Measurements from ENCODE around the gene PNN.
A peak's percentile ranks its signal among the peaks of the same experiment; 100 is the strongest.
"Not testable (repeated sequence)": the region's sequence is repeated elsewhere in the genome, so short reads cannot be mapped to it uniquely, and the experiment has no call there.

The PNN gene

DNA sequence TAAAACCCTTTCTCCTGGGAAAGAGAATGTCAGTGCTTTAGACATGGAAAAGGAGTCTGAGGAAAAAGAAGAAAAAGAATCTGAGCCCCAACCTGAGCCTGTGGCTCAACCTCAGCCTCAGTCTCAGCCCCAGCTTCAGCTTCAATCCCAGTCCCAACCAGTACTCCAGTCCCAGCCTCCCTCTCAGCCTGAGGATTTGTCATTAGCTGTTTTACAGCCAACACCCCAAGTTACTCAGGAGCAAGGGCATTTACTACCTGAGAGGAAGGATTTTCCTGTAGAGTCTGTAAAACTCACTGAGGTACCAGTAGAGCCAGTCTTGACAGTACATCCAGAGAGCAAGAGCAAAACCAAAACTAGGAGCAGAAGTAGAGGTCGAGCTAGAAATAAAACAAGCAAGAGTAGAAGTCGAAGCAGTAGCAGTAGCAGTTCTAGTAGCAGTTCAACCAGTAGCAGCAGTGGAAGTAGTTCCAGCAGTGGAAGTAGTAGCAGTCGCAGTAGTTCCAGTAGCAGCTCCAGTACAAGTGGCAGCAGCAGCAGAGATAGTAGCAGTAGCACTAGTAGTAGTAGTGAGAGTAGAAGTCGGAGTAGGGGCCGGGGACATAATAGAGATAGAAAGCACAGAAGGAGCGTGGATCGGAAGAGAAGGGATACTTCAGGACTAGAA is 6.1 kb downstream of the PNN start:
- no peak for DNase-seq

DNA sequence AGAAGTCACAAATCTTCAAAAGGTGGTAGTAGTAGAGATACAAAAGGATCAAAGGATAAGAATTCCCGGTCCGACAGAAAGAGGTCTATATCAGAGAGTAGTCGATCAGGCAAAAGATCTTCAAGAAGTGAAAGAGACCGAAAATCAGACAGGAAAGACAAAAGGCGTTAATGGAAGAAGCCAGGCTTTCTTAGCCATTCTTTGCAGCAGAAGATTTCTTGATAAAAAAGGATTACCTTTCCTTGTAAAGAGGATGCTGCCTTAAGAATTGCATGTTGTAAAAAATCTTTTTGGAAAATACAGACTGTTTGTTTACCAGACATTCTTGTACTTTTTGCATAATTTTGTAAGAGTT is 6.6 kb downstream of the PNN start:
- DNase-seq = no peak

DNA sequence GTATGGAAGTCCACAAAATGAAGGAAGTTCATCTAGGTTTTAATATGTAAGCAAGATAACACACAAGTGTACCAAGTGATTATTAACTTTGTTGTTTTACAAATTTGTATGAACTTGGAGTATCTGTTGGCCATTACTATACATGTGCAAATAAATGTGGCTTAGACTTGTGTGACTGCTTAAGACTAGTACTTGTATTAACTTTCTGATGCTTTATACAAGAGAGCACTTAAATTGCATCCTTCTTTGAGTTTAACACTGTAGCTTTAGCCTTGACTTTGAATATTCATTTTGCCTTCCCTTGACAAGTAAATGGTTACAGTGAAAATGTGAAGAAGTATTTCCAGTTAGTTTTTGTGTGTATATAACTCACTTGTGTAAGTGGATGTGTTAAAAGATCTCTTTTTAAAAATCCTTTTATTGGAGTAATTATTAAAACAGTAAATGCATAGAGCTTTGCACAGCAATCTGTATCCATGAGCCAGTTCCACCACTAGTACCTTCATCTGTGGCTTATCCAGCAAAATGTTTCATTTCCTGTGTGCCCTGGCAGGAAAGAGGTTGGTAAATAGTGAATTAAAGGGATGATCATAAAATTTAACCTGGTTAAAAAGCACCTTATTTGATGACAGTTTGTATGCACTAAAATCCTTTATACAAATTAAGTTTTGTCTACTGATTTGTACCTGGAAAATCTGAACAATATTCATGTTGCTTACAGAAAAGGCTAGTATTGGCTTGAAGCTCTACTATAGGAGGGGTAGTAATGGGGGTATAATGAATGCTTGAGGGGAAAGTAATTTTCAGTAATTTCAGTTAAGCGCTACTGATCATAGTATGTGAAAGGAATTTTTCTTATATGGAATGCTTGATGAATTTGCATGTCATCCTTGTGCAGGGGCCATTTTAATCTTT is 8.0 kb downstream of the PNN start:
- no peak for DNase-seq

DNA sequence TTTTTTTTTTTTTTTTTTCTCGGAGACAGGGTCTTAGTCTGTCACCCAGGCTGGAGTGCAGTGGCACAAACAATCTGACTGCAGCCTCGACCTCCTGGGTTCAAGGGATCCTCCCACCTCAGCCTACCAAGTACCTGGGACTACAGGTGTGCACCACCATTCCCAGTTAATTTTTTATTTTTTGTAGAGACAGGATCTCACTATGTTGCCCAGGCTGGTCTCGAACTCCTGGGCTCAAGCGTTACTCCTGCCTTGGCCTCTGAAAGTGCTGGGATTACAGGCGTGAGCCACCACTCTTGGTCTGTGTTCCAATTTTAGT is 8.6 kb downstream of the PNN start:
- DNase-seq = not testable (repeated sequence)

DNA sequence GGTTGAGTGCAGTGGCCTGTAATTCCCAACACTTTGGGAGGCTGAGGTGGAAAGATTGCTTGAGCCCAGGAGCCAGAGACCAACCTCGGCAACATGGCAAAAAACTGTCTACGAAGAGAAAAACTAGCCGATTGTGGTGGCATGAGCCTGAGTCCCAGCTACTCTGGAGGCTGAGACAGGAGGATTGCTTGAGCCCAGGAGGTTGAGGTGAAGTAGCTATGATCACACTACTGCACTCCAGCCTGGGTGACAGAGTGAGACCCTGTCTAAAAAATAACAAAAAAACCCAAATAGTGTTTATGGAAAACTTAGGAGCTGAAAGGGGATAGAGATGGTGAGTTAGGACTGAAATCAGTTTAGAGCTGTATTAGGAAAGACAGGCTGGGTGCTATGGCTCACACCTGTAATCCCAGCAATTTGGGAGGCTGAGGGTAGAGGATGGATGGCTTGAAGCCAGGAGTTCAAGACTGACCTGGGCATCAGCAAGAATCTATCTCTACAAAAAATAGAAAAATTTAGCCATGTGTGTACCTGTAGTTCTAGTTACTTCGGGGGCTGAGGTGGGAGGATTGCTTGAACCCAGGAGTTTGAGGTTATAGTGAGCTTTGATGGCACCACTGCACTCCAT is 9.7 kb downstream of the PNN start:
- no peak for DNase-seq

DNA sequence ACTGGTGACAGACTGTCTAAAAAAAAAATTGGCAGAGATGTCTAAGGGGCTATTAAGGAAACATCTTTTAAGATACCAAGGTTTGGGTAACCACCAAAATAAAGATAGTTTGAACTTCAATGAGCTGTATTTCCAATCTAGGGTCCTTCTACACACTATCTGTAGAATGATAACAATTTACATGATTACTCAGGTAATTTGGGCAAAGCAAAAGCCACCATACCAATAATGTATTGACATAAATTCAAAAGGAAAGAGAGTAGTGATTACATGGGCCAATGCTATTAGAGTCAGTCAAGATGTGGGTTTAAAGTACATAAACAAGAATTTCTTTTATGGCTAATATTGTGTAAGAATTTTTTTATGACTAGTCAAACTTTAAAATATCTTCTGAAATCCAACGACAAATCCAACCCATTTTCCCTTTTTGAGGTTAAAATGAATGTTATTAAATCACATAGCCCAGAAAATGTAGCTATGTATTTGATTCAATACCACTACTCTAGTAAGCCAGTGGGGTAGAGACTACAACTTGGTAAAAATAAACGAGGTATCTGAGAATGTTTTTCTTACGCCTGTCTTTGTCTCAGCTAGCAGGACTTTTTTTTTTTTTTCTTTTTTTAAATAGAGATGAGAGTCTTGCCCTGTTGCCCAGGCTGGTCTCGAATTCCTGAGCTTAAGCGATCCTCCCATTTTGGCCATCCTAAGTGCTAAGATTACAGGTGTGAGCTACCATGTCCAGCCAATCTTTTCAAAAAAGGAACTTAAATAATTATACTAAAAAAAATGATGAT is 10.4 kb downstream of the PNN start:
- no peak for DNase-seq

DNA sequence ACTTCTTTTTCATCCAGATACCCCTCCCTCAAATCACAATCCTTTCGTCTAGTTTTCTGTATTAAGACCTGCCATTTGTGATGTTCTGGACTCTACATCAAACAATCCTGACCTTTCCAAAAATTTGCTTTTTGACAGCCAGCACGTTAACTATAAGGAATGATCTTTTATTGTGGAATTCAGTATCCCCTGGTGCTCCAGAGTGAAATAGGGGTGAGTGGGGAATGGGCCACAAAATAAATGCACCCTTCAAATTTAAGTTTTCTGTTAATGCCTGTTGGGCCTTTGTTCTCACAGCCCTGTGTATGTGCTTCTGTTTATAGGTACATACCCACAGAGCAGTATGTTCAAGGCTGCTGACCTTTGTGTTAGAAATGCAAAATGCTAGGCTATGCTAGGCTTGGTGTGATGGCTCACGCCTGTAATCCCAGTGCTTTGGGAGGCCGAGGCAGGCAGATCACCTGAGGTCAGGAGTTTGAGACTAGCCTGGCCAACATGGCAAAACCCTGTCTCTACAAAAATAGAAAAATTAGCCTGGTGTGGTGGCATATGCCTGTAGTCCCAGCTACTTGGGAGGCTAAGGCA is 12.0 kb downstream of the PNN start:
- DNase-seq = no peak

DNA sequence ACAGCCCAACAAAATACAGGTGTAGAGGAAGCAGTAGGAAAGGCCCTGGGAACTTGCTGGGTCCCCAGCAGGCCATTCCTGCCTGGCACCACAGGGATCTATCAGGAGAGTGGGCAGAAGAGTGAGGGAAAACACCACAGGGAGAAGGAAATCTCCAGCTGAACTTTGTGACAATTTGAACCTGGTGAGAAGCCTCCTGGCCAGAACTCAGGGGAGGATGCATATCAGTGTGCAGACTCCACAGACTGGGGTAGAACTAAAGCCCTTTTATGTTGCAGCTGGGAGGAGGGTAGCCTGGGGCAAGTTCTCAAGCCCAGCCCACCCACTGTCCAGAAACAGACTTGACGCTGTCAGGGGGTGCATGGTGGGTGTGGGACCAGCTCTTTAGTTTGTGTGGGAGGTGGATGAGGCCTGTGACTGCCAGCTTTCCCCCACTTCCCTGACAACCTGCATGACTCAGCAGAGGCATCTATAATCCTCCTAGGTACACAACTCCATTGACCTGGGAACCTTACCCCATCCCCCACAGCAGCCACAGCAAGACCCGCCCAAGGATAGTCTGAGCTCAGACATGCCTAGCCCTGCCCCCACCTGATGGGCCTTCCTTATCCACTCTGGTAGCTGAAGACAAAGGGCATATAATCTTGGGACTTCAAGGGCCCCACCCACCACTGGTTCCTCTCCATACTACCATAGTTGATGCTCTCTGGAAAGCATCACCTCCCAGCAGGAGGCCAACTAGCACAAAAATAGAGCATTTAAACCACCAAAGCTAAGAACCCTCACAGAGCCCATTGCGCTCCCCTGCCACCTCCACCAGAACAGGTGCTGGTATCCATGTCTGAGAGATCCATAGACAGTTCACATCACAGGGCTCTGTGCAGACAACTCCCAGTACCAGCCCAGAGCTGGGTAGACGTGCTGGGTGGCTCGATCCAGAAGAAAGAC is 28.9 kb downstream of the PNN start:
- no peak for DNase-seq

DNA sequence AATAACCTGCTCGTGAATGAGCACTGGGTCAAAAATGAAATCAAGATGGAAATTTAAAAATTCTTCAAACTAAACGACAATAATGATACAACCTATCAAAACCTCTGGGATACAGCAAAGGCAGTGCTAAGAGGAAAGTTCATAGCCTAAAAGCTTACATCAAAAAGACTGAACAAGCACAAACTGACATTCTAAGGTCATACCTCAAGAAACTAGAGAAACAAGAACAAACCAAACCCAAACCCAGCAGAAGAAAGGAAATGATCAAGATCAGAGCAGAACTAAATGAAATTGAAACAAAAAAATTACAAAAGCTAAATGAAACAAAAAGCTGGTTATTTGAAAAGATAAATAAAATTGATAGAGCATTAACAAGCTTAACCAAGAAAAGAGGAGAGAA is 32.4 kb downstream of the PNN start:
- DNase-seq = not testable (repeated sequence)

DNA sequence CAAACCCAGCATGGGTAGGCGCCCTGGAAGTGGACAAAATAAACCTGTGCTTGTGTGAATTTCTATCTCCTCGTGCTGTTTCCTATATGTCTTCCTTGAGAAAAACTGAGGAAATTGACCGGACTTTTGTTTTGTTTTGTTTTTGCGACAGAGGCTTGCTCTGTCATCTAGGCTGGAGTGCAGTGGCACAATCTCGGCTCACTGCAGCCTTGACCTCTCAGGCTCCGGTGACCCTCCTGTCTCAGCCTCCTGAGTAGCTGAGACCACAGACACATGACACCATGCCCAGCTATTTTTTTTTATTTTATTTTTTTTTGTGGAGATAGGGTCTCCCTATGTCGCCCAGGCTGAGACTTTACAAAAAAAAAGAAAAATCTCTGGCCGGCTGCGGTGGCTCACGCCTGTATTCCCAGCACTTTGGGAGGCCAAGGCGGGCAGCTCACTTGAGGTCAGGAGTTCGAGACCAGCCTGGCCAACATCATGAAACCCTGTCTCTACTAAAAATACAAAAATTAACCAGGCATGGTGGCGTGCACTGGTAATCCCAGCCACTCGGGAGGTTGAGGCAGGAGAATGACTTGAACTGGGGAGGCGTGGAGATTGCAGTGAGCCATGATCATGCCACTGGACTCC is 36.2 kb downstream of the PNN start:
- DNase-seq = no peak

DNA sequence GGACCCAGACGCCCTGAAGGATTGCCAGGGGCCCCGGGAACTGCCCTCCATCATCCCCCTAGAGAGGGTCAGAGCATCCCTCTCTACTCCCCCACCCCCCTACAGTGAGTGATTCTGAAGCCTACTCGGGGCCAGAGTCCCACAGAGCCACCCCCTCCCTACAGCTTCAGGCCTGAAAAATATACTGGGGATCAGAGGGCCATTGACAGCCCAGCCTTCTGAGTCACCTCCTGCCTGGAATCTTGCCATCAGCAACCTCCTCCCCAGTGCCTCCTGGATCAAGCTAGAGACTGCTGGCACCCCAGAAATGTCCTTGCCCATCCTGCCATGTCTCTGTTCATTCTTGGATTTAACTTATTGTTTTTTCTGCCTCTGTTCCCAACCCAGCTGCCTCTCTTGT is 37.0 kb downstream of the PNN start:
- no peak for DNase-seq

DNA sequence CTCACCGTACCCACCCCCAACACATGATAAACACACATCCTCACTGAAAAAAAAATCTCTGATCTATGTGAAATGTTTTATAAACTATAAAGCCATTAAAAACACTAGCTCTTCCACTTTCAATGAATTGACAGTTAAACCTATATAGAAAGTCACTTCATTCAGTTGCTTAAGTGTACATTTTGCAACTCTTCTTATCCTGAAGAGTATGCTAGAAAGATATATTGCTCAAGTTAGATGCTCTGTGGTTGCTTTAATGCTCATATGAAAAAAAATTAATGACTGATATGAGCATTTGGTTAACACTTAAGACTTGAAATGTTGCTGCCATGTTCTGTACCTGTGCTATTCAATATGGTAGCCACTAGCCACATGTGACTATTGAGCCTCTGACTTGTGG is 37.6 kb downstream of the PNN start:
- no peak for DNase-seq

DNA sequence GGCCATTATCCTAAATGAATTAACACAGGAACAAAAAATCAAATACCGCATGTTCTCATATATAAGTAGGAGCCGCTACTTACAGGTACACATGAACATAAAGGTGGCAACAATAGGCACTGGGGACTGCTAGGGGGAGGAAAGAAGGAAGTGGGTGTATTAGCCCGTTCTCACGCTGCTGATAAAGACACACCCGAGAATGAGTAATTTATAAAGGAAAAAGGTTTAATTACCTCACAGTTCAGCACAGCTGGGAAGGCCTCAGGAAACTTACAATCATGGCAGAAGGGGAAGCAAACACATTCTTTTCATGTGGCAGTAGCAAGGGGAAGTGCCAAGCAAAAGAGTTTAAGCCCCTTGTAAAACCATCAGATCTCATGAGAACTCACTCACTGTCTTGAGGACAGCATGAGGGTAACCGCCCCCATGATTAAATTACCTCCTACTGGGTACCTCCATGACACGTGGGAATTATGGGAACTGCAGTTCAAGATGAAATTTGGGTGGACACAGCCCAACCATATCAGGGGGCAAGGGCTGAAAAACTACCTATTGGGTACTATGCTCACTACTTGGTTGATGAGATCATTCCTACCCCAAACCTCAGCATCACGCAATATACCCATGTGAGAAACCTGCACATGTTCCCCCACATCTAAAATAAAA is 42.3 kb downstream of the PNN start:
- no peak for DNase-seq

DNA sequence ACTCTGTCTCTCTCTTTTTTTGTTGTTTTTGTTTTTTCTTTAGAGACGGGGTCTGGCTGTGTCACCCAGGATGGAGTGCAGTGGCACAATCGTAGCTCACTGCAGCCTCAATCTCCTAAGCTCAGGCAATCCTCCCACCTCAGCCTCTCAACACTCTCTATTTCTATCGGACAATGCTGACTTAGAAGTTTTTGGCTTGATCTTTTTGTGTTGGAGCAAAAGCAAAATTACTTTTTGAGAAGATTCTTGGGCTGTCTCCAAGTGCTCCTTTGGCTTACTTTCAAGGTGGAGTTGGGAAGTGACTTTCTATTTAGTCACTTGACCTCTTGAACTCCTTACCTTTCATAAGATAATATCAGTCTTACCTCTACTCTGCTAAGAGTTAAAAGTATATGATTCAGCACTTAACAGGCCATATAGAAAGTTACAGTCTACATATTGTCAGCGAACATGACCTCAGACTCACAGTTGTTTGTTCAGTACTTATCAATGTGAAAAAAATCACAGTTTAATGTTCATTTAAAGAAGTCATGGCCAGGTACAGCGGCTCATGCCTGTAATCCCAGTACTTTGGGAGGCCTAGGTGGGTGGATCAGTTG is 43.2 kb downstream of the PNN start:
- no peak for DNase-seq

DNA sequence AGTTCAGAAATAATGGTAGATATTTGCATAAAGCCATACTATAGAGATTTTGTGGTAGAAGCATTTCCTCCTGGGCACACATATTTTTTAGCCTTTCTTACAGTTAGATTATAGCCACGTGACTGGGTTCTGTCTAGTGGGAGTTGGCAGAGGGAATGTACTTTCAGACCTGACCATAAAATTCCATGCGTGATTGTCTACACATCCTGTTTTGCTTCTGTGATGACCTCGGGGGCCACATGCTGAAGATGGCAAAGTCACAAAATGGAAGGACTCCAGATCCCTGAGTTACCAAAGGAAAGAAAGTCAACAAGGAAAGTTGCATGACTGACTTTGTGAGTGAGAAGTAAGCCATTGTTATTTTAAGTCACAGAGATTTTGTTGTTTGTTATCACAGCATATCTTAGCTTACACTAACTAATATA is 44.0 kb downstream of the PNN start:
- no peak for DNase-seq

DNA sequence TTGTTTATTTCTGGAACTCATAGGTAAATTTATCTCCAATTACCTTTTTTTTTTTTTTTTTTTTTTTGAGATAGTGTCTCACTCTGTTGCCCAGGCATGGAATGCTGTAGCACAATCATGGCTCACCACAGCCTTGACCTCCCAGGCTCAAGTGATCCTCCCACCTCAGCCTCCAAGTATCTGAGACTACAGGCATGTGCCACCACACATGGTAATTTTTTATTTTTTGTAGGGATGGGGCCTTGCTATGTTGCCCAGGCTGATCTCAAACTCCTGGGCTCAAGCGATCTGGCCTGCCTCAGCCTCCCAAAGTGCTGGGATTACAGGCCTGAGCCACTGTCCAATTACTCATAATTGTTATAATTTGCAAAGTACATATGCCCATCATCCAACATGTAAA is 45.4 kb downstream of the PNN start:
- not testable (repeated sequence) for DNase-seq

DNA sequence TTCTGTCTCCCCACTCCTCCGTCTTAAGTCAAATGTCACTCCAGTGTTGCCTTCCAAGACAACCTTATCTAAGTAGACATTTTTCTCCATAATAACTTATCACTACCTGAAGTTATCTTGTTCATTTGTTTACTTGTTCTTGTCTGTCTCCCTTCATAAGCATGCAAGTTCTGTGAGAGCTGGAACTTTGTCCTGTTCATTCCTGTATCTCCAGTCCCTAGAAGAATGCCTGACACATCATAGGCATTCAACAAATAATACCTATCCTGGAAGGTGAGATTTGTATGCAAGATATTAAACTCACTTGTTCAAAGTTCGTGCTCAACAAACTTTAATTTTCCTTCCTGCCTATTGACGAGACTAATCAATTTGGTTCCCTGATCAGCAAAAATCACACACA is 53.0 kb downstream of the PNN start:
- DNase-seq = no peak

DNA sequence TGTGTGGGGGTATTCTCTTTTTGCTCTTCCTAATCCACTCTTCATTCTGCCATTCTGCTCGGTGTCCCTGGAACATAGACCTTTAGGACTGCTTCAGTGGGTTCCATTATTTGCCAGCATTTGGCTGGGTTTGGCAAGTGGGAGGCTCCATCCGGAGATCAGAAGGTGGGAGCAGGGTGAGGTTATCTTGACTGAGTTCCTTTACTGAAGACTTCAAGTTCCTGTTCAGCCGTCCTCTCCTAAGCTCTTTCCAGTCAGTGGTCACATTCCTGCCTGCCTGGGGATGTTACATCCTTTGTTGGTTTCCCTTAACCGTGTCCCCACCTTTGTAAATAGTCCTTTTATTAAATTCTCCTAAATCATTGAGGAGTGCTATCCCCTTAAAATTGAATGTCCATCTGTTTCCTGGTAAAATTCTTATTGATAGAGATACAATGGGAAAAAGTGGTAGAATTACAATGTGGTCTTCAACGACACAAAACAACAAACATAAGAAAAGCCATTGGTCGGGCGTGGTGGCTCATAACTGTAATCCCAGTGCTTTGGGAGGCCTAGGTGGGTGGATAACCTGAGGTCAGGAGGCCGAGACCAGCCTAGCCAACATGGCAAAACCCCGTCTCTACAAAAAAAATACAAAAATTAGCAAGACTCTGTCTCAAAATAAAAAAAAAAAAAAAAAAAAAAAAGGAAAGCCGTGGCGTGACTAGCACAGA is 53.6 kb downstream of the PNN start:
- peak; percentile 38 to 53 for DNase-seq

DNA sequence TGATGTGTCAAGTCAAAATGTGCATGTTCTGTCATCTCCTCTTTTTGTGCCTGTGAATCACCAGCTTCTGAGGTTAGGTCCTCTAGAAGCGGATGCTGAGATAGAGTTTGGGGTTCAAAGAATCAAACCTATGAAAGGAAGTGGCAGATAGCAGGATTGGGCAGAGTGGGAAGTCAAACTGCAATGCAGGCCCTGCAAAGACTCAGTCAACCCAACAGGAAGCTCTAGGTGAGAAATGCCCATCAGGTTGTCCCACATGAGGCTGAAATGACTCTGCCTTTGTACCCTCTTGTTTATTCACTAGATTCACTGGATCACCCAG is 54.1 kb downstream of the PNN start:
- DNase-seq = peak; percentile 51 to 63

Measured in activated CD4-positive, alpha-beta T cell treated with anti-CD3 and anti-CD28 coated beads, Interleukin-2, amount 50 U/mL, for 48 hours (primary cell).